HG03460 (cell line): ENCODE measurements around the gene KRT82.
"Not testable (repeated sequence)": the region's sequence is repeated elsewhere in the genome, so short reads cannot be mapped to it uniquely, and the experiment has no call there.

ENCODE experiments used
- ATAC-seq: cut with Tn5 transposase; IDR thresholded peaks from one replicate; pipeline ENCODE4 v1.9.1; 2021; ENCODE audit not compliant: unreplicated experiment

KRT82 gene

GRCh38 chr12:52346593-52346992 lies 59.5 kb downstream of the KRT82 start:
- ATAC-seq, result no peak

- ATAC-seq, result not testable (repeated sequence)
These were observed 61.1 kb downstream of the KRT82 start for GRCh38 chr12:52345041-52345440.

- no peak for ATAC-seq
These were observed 62.0 kb downstream of the KRT82 start for GRCh38 chr12:52344111-52344510.
